HTERT RPE-1 (cell line): ENCODE data around the gene SGK1.
"Not testable (repeated sequence)": the region's sequence is repeated elsewhere in the genome, so short reads cannot be mapped to it uniquely, and the experiment has no call there.

ENCODE experiments used
- in situ Hi-C: fragments of 300-500 bp; cut with MboI; formaldehyde crosslinking; loops from 4 replicates; pipeline ENCODE4 v1.14.3; 2020; ENCODE audit warnings: low sequenced_read_pairs

The SGK1 gene

GRCh38 chr6:134255280-134255679 is 62.6 kb downstream of the SGK1 start:
- in situ Hi-C loops = not testable (repeated sequence)

DNA sequence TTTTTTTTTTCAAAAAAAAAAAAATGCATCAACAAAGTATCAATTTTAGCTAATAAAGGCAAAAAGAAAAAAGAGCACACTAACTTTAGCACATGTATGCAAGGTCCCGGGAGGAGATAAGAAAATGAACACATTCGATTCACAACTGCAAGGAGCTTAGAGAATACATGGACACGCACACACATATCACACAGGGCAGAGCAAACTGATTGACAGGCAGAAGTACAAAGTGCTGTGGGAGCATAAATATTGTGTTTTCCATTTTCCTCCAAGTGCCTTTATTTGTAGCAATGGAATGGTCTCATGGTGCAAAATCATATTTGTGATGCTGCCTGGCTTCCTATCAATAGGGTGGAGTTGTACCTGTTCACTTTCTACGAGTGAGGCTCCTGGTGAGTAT is 63.8 kb downstream of the SGK1 start:
- in situ Hi-C loops = no loop called here

- in situ Hi-C loops = no loop called here
Observed at GRCh38 chr6:134253681-134254080, 64.2 kb downstream of the SGK1 start.

GRCh38 chr6:134251320-134251719 is 66.6 kb downstream of the SGK1 start:
- in situ Hi-C loops = no loop called here

DNA sequence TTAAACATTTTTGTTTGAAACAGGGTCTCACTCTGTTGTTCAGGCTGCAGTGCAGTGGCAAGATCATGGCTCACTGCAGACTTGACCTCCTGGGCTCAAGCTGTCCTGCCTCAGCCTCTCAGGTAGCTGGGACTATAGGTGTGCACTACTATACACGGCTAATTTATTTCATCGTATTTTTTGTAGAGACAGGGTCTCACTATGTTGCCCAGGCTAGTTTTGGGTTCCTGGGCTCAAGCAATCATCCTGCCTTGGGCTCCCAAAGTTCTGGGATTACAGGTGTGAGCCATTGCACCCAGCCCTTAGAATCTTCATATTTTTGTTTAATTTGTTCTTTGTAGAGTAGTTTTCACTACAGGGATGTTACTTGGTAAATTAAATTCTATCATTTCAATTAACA is 67.1 kb downstream of the SGK1 start:
- in situ Hi-C loops = no loop called here

GRCh38 chr6:134249759-134250602 is 67.9 kb downstream of the SGK1 start:
- in situ Hi-C loops = no loop called here

- in situ Hi-C loops = no loop called here
Observed at GRCh38 chr6:134249239-134249758, 68.6 kb downstream of the SGK1 start.

DNA sequence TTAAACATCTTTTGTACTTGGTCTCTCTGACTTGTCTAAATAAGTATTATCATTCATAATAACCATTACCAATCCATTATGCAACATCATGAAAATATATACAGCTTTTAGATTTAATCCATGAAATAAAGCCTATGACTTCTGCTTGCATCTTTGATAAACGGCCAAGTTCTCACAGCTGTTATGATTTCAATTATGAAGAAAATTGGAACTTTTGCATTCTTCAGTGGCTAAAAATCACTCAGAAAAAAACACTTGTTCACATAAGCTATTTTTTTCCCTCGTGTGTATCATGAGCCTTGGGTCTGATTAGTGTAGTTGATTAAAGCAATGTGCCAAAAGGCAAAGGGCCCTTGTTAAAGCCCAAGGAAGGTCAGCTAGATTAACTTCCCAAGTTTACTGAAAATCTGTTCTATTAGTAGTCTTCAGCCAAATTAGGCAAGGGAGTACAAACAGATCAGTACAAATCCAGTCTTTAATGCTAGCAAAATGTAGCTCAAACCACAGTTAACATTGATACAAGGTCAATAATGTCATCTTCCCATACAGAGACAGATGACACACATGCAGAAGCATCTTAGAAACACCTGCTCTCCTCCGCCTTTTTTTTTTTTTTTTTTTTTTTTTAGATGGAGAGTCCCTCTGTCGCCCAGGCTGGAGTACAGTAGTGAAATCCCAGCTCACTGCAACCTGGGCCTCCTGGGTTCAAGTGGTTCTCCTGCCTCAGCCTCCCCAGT is 69.9 kb downstream of the SGK1 start:
- in situ Hi-C loops = no loop called here

DNA sequence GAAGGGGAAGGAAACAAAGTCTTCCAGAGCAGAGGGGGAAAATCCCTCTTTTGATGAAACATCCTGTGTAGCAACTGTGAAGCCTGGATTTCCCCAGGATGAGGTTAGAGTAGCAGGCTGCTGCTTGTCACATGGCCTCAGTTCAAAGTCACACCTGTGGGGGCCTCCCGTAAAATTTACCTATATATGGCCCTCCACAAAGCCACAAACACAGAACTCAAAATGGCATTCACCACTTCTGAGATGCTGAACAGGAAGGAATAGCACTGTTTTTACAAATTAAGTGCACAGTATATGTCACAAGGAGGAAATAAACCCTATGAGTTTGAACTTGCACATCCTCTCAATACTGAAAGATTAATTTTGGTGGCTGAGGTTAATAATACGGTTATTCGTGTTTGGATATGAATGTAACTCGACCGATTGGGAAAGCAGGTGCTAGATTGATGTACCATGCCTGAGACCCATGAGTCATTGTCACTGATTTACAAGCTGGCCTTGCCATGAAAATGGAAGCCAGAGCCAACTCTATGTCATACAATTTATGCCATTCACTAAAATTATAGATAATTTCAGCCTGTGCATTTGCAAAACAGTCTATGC is 70.6 kb downstream of the SGK1 start:
- in situ Hi-C loops = no loop called here

DNA sequence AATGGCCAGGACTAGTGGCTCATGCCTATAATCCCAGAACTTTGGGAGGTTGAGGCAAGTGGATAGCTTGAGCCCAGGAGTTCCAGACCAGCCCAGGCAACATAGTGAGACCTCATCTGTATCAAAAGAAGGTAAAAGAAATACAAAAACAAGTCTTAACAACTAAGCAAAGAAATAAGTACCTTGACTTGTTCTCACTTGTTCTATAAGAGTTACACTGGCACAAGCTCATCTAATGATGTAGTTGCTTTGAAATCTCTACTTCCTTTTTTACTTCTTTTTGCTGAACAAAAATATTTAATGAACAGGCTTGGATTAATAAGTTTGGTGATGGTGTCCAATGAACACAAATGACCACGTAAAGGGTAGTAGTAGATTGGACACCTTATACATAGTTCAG is 72.2 kb downstream of the SGK1 start:
- in situ Hi-C loops = no loop called here

GRCh38 chr6:134245041-134245440 is 72.9 kb downstream of the SGK1 start:
- in situ Hi-C loops = no loop called here

GRCh38 chr6:134240665-134241431 is 77.1 kb downstream of the SGK1 start:
- in situ Hi-C loops = no loop called here

- in situ Hi-C loops = no loop called here
Observed at GRCh38 chr6:134238960-134239795, 78.7 kb downstream of the SGK1 start.

DNA sequence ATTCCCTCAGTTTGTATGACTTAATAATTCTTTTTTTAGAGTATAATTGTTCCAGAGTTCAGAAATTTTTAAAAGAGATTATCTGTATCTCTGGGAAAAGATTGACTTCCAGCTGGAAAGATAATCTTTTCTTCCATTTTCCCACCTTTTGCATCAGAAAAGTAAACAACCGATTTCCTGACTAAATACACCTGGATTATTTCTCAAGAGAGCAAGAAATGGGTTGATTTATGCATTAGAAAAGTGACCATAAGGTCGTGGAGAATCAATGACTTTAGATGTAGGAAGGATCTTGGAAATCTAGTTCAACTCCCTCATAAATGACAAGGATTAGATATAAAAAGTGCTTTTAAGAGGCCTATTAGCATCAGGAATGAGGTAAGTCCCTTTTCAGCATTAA is 79.9 kb downstream of the SGK1 start:
- in situ Hi-C loops = no loop called here

- in situ Hi-C loops = no loop called here
Observed at GRCh38 chr6:134235937-134236751, 81.8 kb downstream of the SGK1 start.

GRCh38 chr6:134235334-134235733 is 82.6 kb downstream of the SGK1 start:
- in situ Hi-C loops = not testable (repeated sequence)

GRCh38 chr6:134233180-134233955 is 84.5 kb downstream of the SGK1 start:
- in situ Hi-C loops = no loop called here

DNA sequence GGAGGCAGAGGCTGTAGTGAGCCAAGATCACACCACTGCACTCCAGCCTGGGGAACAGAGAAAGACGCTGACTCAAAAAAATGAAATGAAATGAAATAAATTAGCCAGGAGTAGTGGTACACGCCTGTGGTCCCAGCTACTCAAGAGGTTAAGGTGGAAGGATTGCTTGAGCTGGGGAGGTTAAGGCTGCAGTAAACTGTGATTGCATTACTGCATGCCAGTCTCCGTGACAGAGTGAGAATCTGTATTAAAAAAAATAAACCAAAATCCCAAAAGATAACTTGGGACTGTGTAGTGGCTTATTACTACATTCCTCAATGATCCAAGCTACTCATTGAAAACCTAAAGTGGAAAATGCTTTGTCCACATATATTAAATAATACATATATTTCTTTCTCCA is 87.0 kb downstream of the SGK1 start:
- in situ Hi-C loops = no loop called here
